A549 (cell line): ENCODE results near the gene ABCA2. TPM values are rescaled to one million over a fixed set of nuclear protein-coding genes. Genes with fewer than 3 reads are reported as not detected.

Experiments used
- ATAC-seq, 2 experiments: fragments of 200-7000 bp in 1 of 2; fragments of >200 bp in 1 of 2; cut with Nextera tagmentation in 1 of 2; cut with Tn5 transposase in 1 of 2; 3 replicates each; pipeline versions ENCODE4 v1.8.0 to v1.9.1; 2018 to 2020; ENCODE audit warnings: mild to moderate bottlenecking in 1 of 2, moderate library complexity in 1 of 2
- CTCF ChIA-PET: fragments of 300-600 bp; sonication (Branson Sonifier 250); formaldehyde crosslinking; extraction: SDS; loops from one replicate; lab custom pipeline; 2021; ENCODE audit warnings: antibody characterized with exemption, inconsistent platforms; lab: Yijun Ruan, JAX
- POLR2A ChIA-PET: fragments of 350-600 bp; formaldehyde crosslinking; extraction: SDS; loops from one replicate; lab custom pipeline; 2021; ENCODE audit warnings: antibody characterized with exemption, inconsistent platforms; lab: Yijun Ruan, JAX
- DNase-seq, 2 experiments: peaks; one replicate each; pipeline versions ENCODE4 v3.0.0 to v3.0.0-alpha.2; 2011 to 2016; ENCODE audit warnings: low read depth in 1 of 2, low spot score in 1 of 2
- FAIRE-seq: peaks from 2 replicates; lab custom pipeline; 2011; peaks lifted over from hg19 to GRCh38; lab: Jason Lieb, UNC
- H3K27ac ChIP-seq, 2 experiments: fragments of >200 bp; sonication (Bioruptor Twin); formaldehyde crosslinking; 3 replicates each; pipeline ENCODE4 v1.5.1; 2016 to 2017
- H3K4me1 ChIP-seq: fragments of >200 bp; sonication (Bioruptor Twin); formaldehyde crosslinking; 3 replicates; pipeline ENCODE4 v1.6.1; 2016
- H3K4me2 ChIP-seq: fragments of >200 bp; sonication (Bioruptor Twin); formaldehyde crosslinking; 3 replicates; pipeline ENCODE4 v1.6.1; 2016
- H3K4me3 ChIP-seq: fragments of >200 bp; sonication (Bioruptor Twin); formaldehyde crosslinking; 3 replicates; pipeline ENCODE4 v1.5.1; 2016
- H3K9me3 ChIP-seq: fragments of >200 bp; sonication (Bioruptor Twin); formaldehyde crosslinking; 3 replicates; pipeline ENCODE4 v1.6.1; 2016
- BCL3 ChIP-seq: fragments of >200 bp; sonication (Bioruptor Twin); formaldehyde crosslinking; IDR thresholded peaks from 3 replicates; pipeline ENCODE4 v1.6.1; 2016
- BHLHE40 ChIP-seq: IDR thresholded peaks from 2 replicates; pipeline ENCODE4 v1.6.1; 2012; ENCODE audit warnings: low read depth, low read length, inconsistent platforms
- CHD2 ChIP-seq: fragments of 150-350 bp; IDR thresholded peaks from 2 replicates; pipeline ENCODE4 v1.6.1; 2014; ENCODE audit warnings: low read length; ENCODE audit not compliant: partially characterized antibody
- CHD4 ChIP-seq: fragments of 200-600 bp; sonication (generic); IDR thresholded peaks from 2 replicates; pipeline ENCODE4 v1.6.1; 2016; ENCODE audit warnings: antibody characterized with exemption, mild to moderate bottlenecking, borderline replicate concordance
- EHMT2 ChIP-seq: fragments of 200-600 bp; sonication (generic); IDR thresholded peaks from 2 replicates; pipeline ENCODE4 v1.6.1; 2016; ENCODE audit warnings: antibody characterized with exemption, low read depth, mild to moderate bottlenecking, moderate library complexity
- ELK1 ChIP-seq: fragments of 150-350 bp; IDR thresholded peaks from 2 replicates; pipeline ENCODE4 v1.6.1; 2014; ENCODE audit warnings: low read depth, mild to moderate bottlenecking, low read length
- FOSB ChIP-seq: fragments of 250-450 bp; sonication (Bioruptor Pico); IDR thresholded peaks from 2 replicates; pipeline ENCODE4 v1.5.0; 2020; ENCODE audit warnings: mild to moderate bottlenecking, moderate library complexity
- GATA3 ChIP-seq: IDR thresholded peaks from 2 replicates; pipeline ENCODE4 v1.6.1; 2012; ENCODE audit warnings: borderline replicate concordance
- HEYL ChIP-seq: fragments of 250-450 bp; sonication (Bioruptor Pico); IDR thresholded peaks from 2 replicates; pipeline ENCODE4 v1.8.0; 2021; ENCODE audit warnings: mild to moderate bottlenecking, moderate library complexity
- JUN ChIP-seq, 2 experiments: fragments of >200 bp; sonication (Bioruptor Twin); formaldehyde crosslinking; IDR thresholded peaks; 2 replicates in 1 of 2; 3 replicates in 1 of 2; pipeline ENCODE4 v1.6.1; 2016 to 2017
- KDM1A ChIP-seq: fragments of 200-600 bp; sonication (generic); IDR thresholded peaks from 2 replicates; pipeline ENCODE4 v1.6.1; 2016; ENCODE audit warnings: low read depth, mild to moderate bottlenecking
- MAFK ChIP-seq: fragments of 450-650 bp; IDR thresholded peaks from 2 replicates; pipeline ENCODE4 v1.6.1; 2014; ENCODE audit not compliant: partially characterized antibody
- MAZ ChIP-seq: fragments of 150-350 bp; IDR thresholded peaks from 2 replicates; pipeline ENCODE4 v1.6.1; 2014; ENCODE audit warnings: antibody characterized with exemption, low read depth, low read length, borderline replicate concordance
- MYC ChIP-seq: IDR thresholded peaks from 2 replicates; pipeline ENCODE4 v1.6.1; 2012; ENCODE audit warnings: mild to moderate bottlenecking, inconsistent platforms, low read length, improper control_type of control experiment, borderline replicate concordance
- NR3C1 ChIP-seq: fragments of >200 bp; sonication (Bioruptor Twin); formaldehyde crosslinking; IDR thresholded peaks from 3 replicates; pipeline ENCODE4 v1.6.1; 2017
- RCOR1 ChIP-seq: fragments of 150-350 bp; IDR thresholded peaks from 2 replicates; pipeline ENCODE4 v1.6.1; 2014; ENCODE audit warnings: antibody characterized with exemption, low read length, low read depth
- REST ChIP-seq: fragments of 200-600 bp; sonication (generic); IDR thresholded peaks from 2 replicates; pipeline ENCODE4 v1.6.1; 2016; ENCODE audit warnings: antibody characterized with exemption, mild to moderate bottlenecking, moderate library complexity
- SREBF2 ChIP-seq: fragments of 450-650 bp; IDR thresholded peaks from 2 replicates; pipeline ENCODE4 v1.6.1; 2014; ENCODE audit warnings: mild to moderate bottlenecking, moderate library complexity
- USF2 ChIP-seq: fragments of 450-650 bp; IDR thresholded peaks from 2 replicates; pipeline ENCODE4 v1.6.1; 2014; ENCODE audit warnings: antibody characterized with exemption
- ZSCAN20 ChIP-seq: fragments of 250-450 bp; sonication (Bioruptor Pico); IDR thresholded peaks from 2 replicates; pipeline ENCODE4 v1.8.0; 2022; ENCODE audit warnings: mild to moderate bottlenecking, moderate library complexity
- WGBS: methylation state at CpG from one replicate; pipeline ENCODE4 v1.1.6; 2017; ENCODE audit errors: missing lambda C conversion rate; 5-methylcytosine and 5-hydroxymethylcytosine counted together
- polyA plus RNA-seq, 4 experiments: library from polyadenylated mRNA; depleted of rRNA in 3 of 4; stranded (reverse); fragments of >200 nt; fragmentation: RNase III in 1 of 4; extraction: RNeasy Plus Mini Kit Qiagen cat#74134 plus additional on column Dnase treatment in 1 of 4; gene quantifications; 2 replicates in 3 of 4; 3 replicates in 1 of 4; pipeline ENCODE4 v1.2.3, GENCODE V29; 2011 to 2017

ABCA2 gene
- polyA plus RNA-seq, 2 of the 4 experiments (the other 2 are of a cell fraction), result 8.3 to 24.7 TPM

GRCh38 chr9:137052998-137053943 is 25.2 kb upstream of the ABCA2 start:
- 46% methylated on average over 16 of the region's 71 CpGs for WGBS
- DNase-seq, result no peak
- no peak for TF ChIP-seq NR3C1
- TF ChIP-seq CHD4, result no peak
- no peak for TF ChIP-seq KDM1A
- TF ChIP-seq EHMT2, result no peak
- TF ChIP-seq REST, result no peak
- TF ChIP-seq USF2, result no peak
- TF ChIP-seq CHD2, result no peak
- TF ChIP-seq JUN (IDR thresholded peaks at IDR 0.05), result no peak
- TF ChIP-seq, all 56 proteins: peak for 0
- Histone ChIP-seq H3K4me2 (peak overlapping the region; percentile 99), H3K9me3 (no peaks in the 10 kb centered on the region), H3K27ac (peak overlapping the region; percentile 79 to 88), H3K4me1 (peaks cover 53% of the 10 kb centered on the region), H3K4me3 (peak overlapping the region; percentile 59)
- FAIRE-seq (no peak), ATAC-seq (0 out of 6 replicates have a peak, but pooled peaks of 1 of the 2 experiments have one; percentile 0)
- ChIA-PET CTCF (interaction anchor here (0.8 to 15.7 kb wide), 8 partner anchors 11 to 211 kb away, joined by 3 to 656 read pairs (median 4); partner anchors contain the start of genes ABCA2 and SAPCD2), POLR2A (no interaction called here)

GRCh38 chr9:137052293-137052692 is 24.3 kb upstream of the ABCA2 start:
- TF ChIP-seq MAFK (no peak), HEYL (no peak)

GRCh38 chr9:137051145-137051724 is 23.2 kb upstream of the ABCA2 start:
- 81% methylated on average over 9 of the region's 17 CpGs for WGBS
- FAIRE-seq (no peak), DNase-seq (no peak), ATAC-seq (no peak)
- no peaks in the 10 kb centered on the region for H3K9me3 ChIP-seq
- ChIA-PET POLR2A (no interaction called here), CTCF (interaction anchor here (6.0 to 15.7 kb wide), 2 partner anchors 13 to 22 kb away, joined by 40 to 656 read pairs; partner anchors contain the start of genes ABCA2 and SAPCD2)
- H3K4me2 ChIP-seq, result no peak overlapping the region
- H3K4me1 ChIP-seq, result peaks cover 32% of the 10 kb centered on the region
- no peak overlapping the region for H3K27ac ChIP-seq
- H3K4me3 ChIP-seq, result no peak overlapping the region
- no peak for TF ChIP-seq BCL3
- no peak for TF ChIP-seq MYC
- TF ChIP-seq JUN (IDR thresholded peaks at IDR 0.05), result no peak
- no peak for TF ChIP-seq MAFK
- TF ChIP-seq FOSB (CRISPR knock-in tag), result no peak
- no peak for TF ChIP-seq HEYL
- no peak for TF ChIP-seq ELK1
- no peak for TF ChIP-seq GATA3
- no peak for TF ChIP-seq ZSCAN20
- TF ChIP-seq BHLHE40, result no peak
- no peak for TF ChIP-seq SREBF2
- no peak for TF ChIP-seq RCOR1
- no peak for TF ChIP-seq MAZ

More at GRCh38 chr9:137052293-137052692, 24.3 kb upstream of the ABCA2 start:
- no peaks in the 10 kb centered on the region for H3K9me3 ChIP-seq
- H3K4me3 ChIP-seq, result no peak overlapping the region
- DNase-seq, result no peak
- FAIRE-seq, result no peak
- ChIA-PET CTCF (interaction anchor here (0.8 to 15.7 kb wide), 8 partner anchors 12 to 210 kb away, joined by 3 to 656 read pairs (median 4); partner anchors contain the start of genes ABCA2 and SAPCD2), POLR2A (no interaction called here)
- H3K27ac ChIP-seq, result no peak overlapping the region
- ATAC-seq, result no peak
- 80% methylated on average over 2 of the region's 8 CpGs for WGBS
- H3K4me2 ChIP-seq, result no peak overlapping the region
- H3K4me1 ChIP-seq, result peaks cover 43% of the 10 kb centered on the region
